WTC11 (cell line): ENCODE results near the gene NTRK2. TPM values are rescaled to one million over a fixed set of nuclear protein-coding genes. Genes with fewer than 3 reads are reported as not detected.

Source experiments
- ATAC-seq: fragments of 200-7000 bp; cut with Tn5 transposase; 2 replicates; pipeline ENCODE4 v1.10.0; 2021; ENCODE audit warnings: mild to moderate bottlenecking, moderate library complexity
- CTCF ChIA-PET: fragments of 300-600 bp; sonication (Branson Sonifier 250); formaldehyde crosslinking; loops from one replicate; lab custom pipeline; 2021; ENCODE audit warnings: antibody characterized with exemption; lab: Charles Lee
- POLR2A ChIA-PET: fragments of 350-600 bp; sonication (Branson Sonifier 250); formaldehyde crosslinking; loops from one replicate; lab custom pipeline; 2021; ENCODE audit warnings: antibody characterized with exemption; lab: Charles Lee
- DNase-seq: peaks from one replicate; pipeline ENCODE4 v3.0.0; 2021; ENCODE audit warnings: low spot score
- H3K27ac Mint-ChIP-seq: 2 replicates; pipeline ENCODE4 v1.8.0; 2021; ENCODE audit warnings: mixed read lengths
- H3K27me3 Mint-ChIP-seq: 2 replicates; pipeline ENCODE4 v1.8.0; 2021; ENCODE audit warnings: low read depth, mild to moderate bottlenecking, moderate library complexity, mixed read lengths
- H3K36me3 Mint-ChIP-seq: 2 replicates; pipeline ENCODE4 v1.8.0; 2021; ENCODE audit warnings: mixed read lengths
- H3K4me1 Mint-ChIP-seq: 2 replicates; pipeline ENCODE4 v1.8.0; 2022; ENCODE audit warnings: mixed read lengths
- H3K4me3 Mint-ChIP-seq: 2 replicates; pipeline ENCODE4 v1.8.0; 2021; ENCODE audit warnings: mild to moderate bottlenecking, moderate library complexity, mixed read lengths
- H3K9me3 Mint-ChIP-seq: 2 replicates; pipeline ENCODE4 v1.8.0; 2021; ENCODE audit warnings: mixed read lengths
- ARID4B ChIP-seq: sonication (generic); formaldehyde crosslinking; IDR thresholded peaks from 2 replicates; pipeline ENCODE4 v1.8.0; 2023; ENCODE audit warnings: missing genetic modification reagents, mild to moderate bottlenecking, borderline replicate concordance
- E2F1 ChIP-seq: sonication (generic); formaldehyde crosslinking; IDR thresholded peaks from 2 replicates; pipeline ENCODE4 v1.8.0; 2022; ENCODE audit warnings: mild to moderate bottlenecking, missing genetic modification reagents
- ELF4 ChIP-seq: sonication (generic); formaldehyde crosslinking; IDR thresholded peaks from 2 replicates; pipeline ENCODE4 v1.8.1; 2022; ENCODE audit warnings: low read depth, mild to moderate bottlenecking, moderate library complexity, missing genetic modification reagents
- FOXP1 ChIP-seq: sonication (generic); formaldehyde crosslinking; IDR thresholded peaks from 2 replicates; pipeline ENCODE4 v1.8.0; 2022; ENCODE audit warnings: missing genetic modification reagents, mild to moderate bottlenecking, moderate library complexity, borderline replicate concordance
- IRF1 ChIP-seq: sonication (generic); formaldehyde crosslinking; IDR thresholded peaks from 2 replicates; pipeline ENCODE4 v1.8.0; 2023; ENCODE audit warnings: missing genetic modification reagents
- JUN ChIP-seq: sonication (generic); formaldehyde crosslinking; IDR thresholded peaks from 2 replicates; pipeline ENCODE4 v1.8.0; 2023; ENCODE audit warnings: mild to moderate bottlenecking, missing genetic modification reagents
- MLX ChIP-seq: sonication (generic); formaldehyde crosslinking; IDR thresholded peaks from 2 replicates; pipeline ENCODE4 v1.8.1; 2023; ENCODE audit warnings: mild to moderate bottlenecking, missing genetic modification reagents, moderate library complexity
- NFYB ChIP-seq: sonication (generic); formaldehyde crosslinking; conservative IDR thresholded peaks from 2 replicates; pipeline ENCODE4 v1.8.0; 2022; ENCODE audit warnings: low read depth, missing genetic modification reagents
- STAT6 ChIP-seq: sonication (generic); formaldehyde crosslinking; conservative IDR thresholded peaks from 2 replicates; pipeline ENCODE4 v1.8.1; 2023; ENCODE audit warnings: mild to moderate bottlenecking, low read depth, missing genetic modification reagents, moderate library complexity
- USF1 ChIP-seq: sonication (generic); formaldehyde crosslinking; IDR thresholded peaks from 2 replicates; pipeline ENCODE4 v1.8.0; 2022; ENCODE audit warnings: mild to moderate bottlenecking, missing genetic modification reagents
- ZNF671 ChIP-seq: fragments of 250-450 bp; sonication (Bioruptor Pico); IDR thresholded peaks from 2 replicates; pipeline ENCODE4 v1.8.0; 2021; ENCODE audit warnings: mild to moderate bottlenecking
- total RNA-seq: library from RNA; stranded (reverse); gene quantifications from 3 replicates; pipeline ENCODE4 v1.2.3, GENCODE V29; 2021

Gene NTRK2
- total RNA-seq, 1 experiment from 2014 or later: 0.02 TPM

- TF ChIP-seq ARID4B (no peak), IRF1 (CRISPR knock-in tag) (no peak)
Observed at GRCh38 chr9:84845956-84846900, 176.7 kb downstream of the NTRK2 start (continued).

- POLR2A ChIA-PET: no interaction called here
- Mint-ChIP-seq H3K27me3 (peaks cover 68% of the 10 kb centered on the region), H3K27ac (no peak overlapping the region), H3K4me1 (peaks cover 49% of the 10 kb centered on the region), H3K9me3 (peaks cover 8% of the 10 kb centered on the region), H3K4me3 (peak overlapping the region; percentile 38; the same call in 1 of the 2 replicates), H3K36me3 (peaks cover 4% of the 10 kb centered on the region; the same call in 1 of the 2 replicates)
- CTCF ChIA-PET: no interaction called here
- TF ChIP-seq STAT6 (no peak), ELF4 (CRISPR knock-in tag) (no peak), JUN (CRISPR knock-in tag) (no peak), USF1 (CRISPR knock-in tag) (no peak), E2F1 (CRISPR knock-in tag) (no peak), FOXP1 (CRISPR knock-in tag) (no peak), NFYB (CRISPR knock-in tag) (no peak), ZNF671 (CRISPR knock-in tag) (no peak), MLX (CRISPR knock-in tag) (no peak)
- DNase-seq (no peak), ATAC-seq (peak; percentile 57)
Observed at GRCh38 chr9:84846906-84847305, 177.4 kb downstream of the NTRK2 start.
